K562 (cell line): ENCODE measurements around the gene FAM78A. TPM values are rescaled to one million over a fixed set of nuclear protein-coding genes. Genes with fewer than 3 reads are reported as not detected.

Experiments
- ATAC-seq: fragments of 200-7000 bp; cut with Tn5 transposase; 3 replicates; pipeline ENCODE4 v1.9.1; 2020; ENCODE audit warnings: moderate library complexity
- BruUV-seq: library from RNA; stranded (reverse); fragments of 400-500 nt; replicated peaks from 2 replicates; lab custom pipeline; 2021; lab: Mats Ljungman, UMichigan
- CTCF ChIA-PET: fragments of 300-600 bp; formaldehyde crosslinking; extraction: SDS; loops from one replicate; lab custom pipeline; 2021; ENCODE audit warnings: low intra/inter-chr PET ratio; lab: Yijun Ruan, JAX
- POLR2A ChIA-PET: fragments of 300-600, 350-650 bp; sonication (Branson Sonifier 250); formaldehyde crosslinking; extraction: SDS; loops from one replicate; lab custom pipeline; 2021; ENCODE audit warnings: antibody characterized with exemption, inconsistent platforms; lab: Yijun Ruan, JAX
- DNase-seq, 4 experiments: peaks; one replicate each; pipeline versions ENCODE4 v3.0.0 to v3.0.0-alpha.2; 2011 to 2018; ENCODE audit warnings: low spot score in 3 of 4, mixed read lengths in 3 of 4; ENCODE audit errors: extremely low read depth in 1 of 4
- FAIRE-seq: peaks from 2 replicates; lab custom pipeline; 2011; peaks lifted over from hg19 to GRCh38; lab: Jason Lieb, UNC
- H2AFZ ChIP-seq: 2 replicates; pipeline ENCODE4 v1.6.0; 2011; ENCODE audit warnings: low read depth, low read length, control low read depth, inconsistent platforms
- H3K27ac ChIP-seq: fragments of 200-600 bp; 3 replicates; pipeline ENCODE4 v1.8.0; 2011; ENCODE audit warnings: low read depth, mild to moderate bottlenecking, control low read depth, inconsistent platforms, low read length, moderate library complexity, mixed read lengths; ENCODE audit errors: extremely low read depth
- H3K27me3 ChIP-seq, 2 experiments: fragments of 300-600 bp in 1 of 2; 2 replicates in 1 of 2; 3 replicates in 1 of 2; pipeline versions ENCODE4 v1.6.0 to v1.8.0; 2011; ENCODE audit warnings: inconsistent platforms in 2 of 2, low read length in 2 of 2, mild to moderate bottlenecking in 1 of 2, mixed read lengths in 1 of 2, moderate library complexity in 1 of 2; ENCODE audit not compliant: control insufficient read depth in 2 of 2, insufficient read depth in 2 of 2
- H3K36me3 ChIP-seq: fragments of 300-600 bp; 3 replicates; pipeline ENCODE4 v1.8.0; 2011; ENCODE audit warnings: mild to moderate bottlenecking, low read length, inconsistent platforms; ENCODE audit not compliant: control insufficient read depth, insufficient read depth
- H3K4me1 ChIP-seq, 2 experiments: fragments of 200-600 bp in 1 of 2; replicated peaks in 1 of 2; 2 replicates in 1 of 2; 3 replicates in 1 of 2; pipeline versions ENCODE4 v1.5.1 to v1.8.0; 2011; ENCODE audit warnings: inconsistent platforms in 2 of 2, low read length in 2 of 2, mild to moderate bottlenecking in 1 of 2, mixed read lengths in 1 of 2, moderate library complexity in 1 of 2; ENCODE audit not compliant: control insufficient read depth in 2 of 2, insufficient read depth in 2 of 2
- H3K4me2 ChIP-seq: 2 replicates; pipeline ENCODE4 v1.6.1; 2011; ENCODE audit warnings: low read length, control low read depth, inconsistent platforms, mixed read lengths; ENCODE audit not compliant: insufficient read depth
- H3K4me3 ChIP-seq: fragments of 200-600 bp; sonication (generic), shearing (Covaris generic); 2 replicates; pipeline ENCODE4 v1.5.1; 2016; ENCODE audit warnings: control low read depth, inconsistent platforms
- H3K79me2 ChIP-seq: fragments of 200-600 bp; 3 replicates; pipeline ENCODE4 v1.8.0; 2011; ENCODE audit warnings: low read length, inconsistent platforms; ENCODE audit not compliant: control insufficient read depth, insufficient read depth
- H3K9ac ChIP-seq, 2 experiments: 2 replicates each; pipeline versions ENCODE4 v1.6.0 to v1.6.1; 2011; ENCODE audit warnings: low read depth in 2 of 2, low read length in 2 of 2, control low read depth in 1 of 2, inconsistent platforms in 1 of 2, mild to moderate bottlenecking in 1 of 2, mixed read lengths in 1 of 2; ENCODE audit not compliant: insufficient read depth in 1 of 2
- H3K9me1 ChIP-seq: one replicate; pipeline ENCODE4 v1.6.0; 2011; ENCODE audit warnings: inconsistent platforms, mild to moderate bottlenecking, low read length, moderate library complexity; ENCODE audit not compliant: control insufficient read depth, insufficient read depth
- H3K9me3 ChIP-seq: replicated peaks from 2 replicates; pipeline ENCODE4 v1.5.1; 2011; ENCODE audit warnings: low read depth, low read length, inconsistent platforms; ENCODE audit not compliant: control insufficient read depth, insufficient read depth
- H4K20me1 ChIP-seq: replicated peaks from 2 replicates; pipeline ENCODE4 v1.6.1; 2011; ENCODE audit warnings: low read length, inconsistent platforms, mixed read lengths; ENCODE audit not compliant: control insufficient read depth, insufficient read depth
- ATF3 ChIP-seq, 2 experiments: fragments of 450-650 bp in 1 of 2; sonication (generic) in 1 of 2; formaldehyde crosslinking in 1 of 2; IDR thresholded peaks in 1 of 2; conservative IDR thresholded peaks in 1 of 2; 2 replicates each; pipeline versions ENCODE4 v1.6.1 to v1.8.1; 2016 to 2023; ENCODE audit warnings: mild to moderate bottlenecking in 2 of 2, moderate library complexity in 2 of 2, inconsistent platforms in 1 of 2, missing genetic modification reagents in 1 of 2
- HES1 ChIP-seq: fragments of 450-650 bp; IDR thresholded peaks from 2 replicates; pipeline ENCODE4 v1.6.1; 2016; ENCODE audit warnings: low read depth, mild to moderate bottlenecking, moderate library complexity
- HNRNPLL ChIP-seq: fragments of 200-400 bp; formaldehyde crosslinking; IDR thresholded peaks from 2 replicates; pipeline ENCODE4 v1.6.1; 2017; ENCODE audit warnings: low read length, low read depth, mild to moderate bottlenecking; ENCODE audit not compliant: poor library complexity, severe bottlenecking
- L3MBTL2 ChIP-seq: fragments of 450-650 bp; IDR thresholded peaks from 2 replicates; pipeline ENCODE4 v1.6.1; 2016; ENCODE audit warnings: mild to moderate bottlenecking, moderate library complexity
- PRDM10 ChIP-seq: fragments of 450-650 bp; IDR thresholded peaks from 2 replicates; pipeline ENCODE4 v1.6.1; 2018; ENCODE audit not compliant: partially characterized antibody
- SLC30A9 ChIP-seq: fragments of 250-450 bp; sonication (Bioruptor Pico); IDR thresholded peaks from 2 replicates; pipeline ENCODE4 v1.8.0; 2022; ENCODE audit warnings: mild to moderate bottlenecking, moderate library complexity
- ZNF124 ChIP-seq: sonication (generic); formaldehyde crosslinking; IDR thresholded peaks from 2 replicates; pipeline ENCODE4 v1.8.1; 2022; ENCODE audit warnings: missing genetic modification reagents
- ZNF263 ChIP-seq: sonication (generic); formaldehyde crosslinking; IDR thresholded peaks from 2 replicates; pipeline ENCODE4 v1.8.0; 2022; ENCODE audit warnings: mild to moderate bottlenecking, missing genetic modification reagents, borderline replicate concordance
- WGBS: fragments of 100-300 bp; shearing (Covaris generic); methylation state at CpG from one replicate; pipeline ENCODE4 v1.1.6; 2016; ENCODE audit warnings: low coverage, mixed read lengths; ENCODE audit not compliant: insufficient coverage; ENCODE audit errors: missing lambda C conversion rate; 5-methylcytosine and 5-hydroxymethylcytosine counted together
- in situ Hi-C: fragments of 300-500 bp; cut with MboI; formaldehyde crosslinking; loops from 4 replicates; pipeline ENCODE4 v1.15.0; 2018; ENCODE audit warnings: inconsistent platforms, mixed read lengths
- intact Hi-C: fragments of 100-400 bp; cut with micrococcal nuclease; formaldehyde crosslinking; loops from 2 replicates; pipeline ENCODE4 v1.14.2; 2022
- polyA plus RNA-seq, 8 experiments: library from polyadenylated mRNA; depleted of rRNA in 4 of 8; stranded (reverse) in 5 of 8; unstranded in 3 of 8; fragments of >200 nt; fragmentation: Nextera tagmentation in 2 of 8; fragmentation: Illumina TruSeq in 1 of 8; extraction: Ambion mirVana in 2 of 8; extraction: Trizol in 1 of 8; gene quantifications; 2 replicates each; pipeline versions ENCODE4 v1.2.1 to v1.2.3, GENCODE V29; 2011 to 2014; ENCODE audit warnings: inconsistent platforms in 1 of 8, missing spikeins in 1 of 8
- total RNA-seq, 7 experiments: library from RNA; depleted of rRNA in 6 of 7; stranded (reverse); fragments of >200 nt in 6 of 7; fragmentation: Illumina TruSeq in 2 of 7; extraction: Trizol in 2 of 7; gene quantifications; 2 replicates each; pipeline versions ENCODE4 v1.2.1 to v1.2.3, GENCODE V29; 2011 to 2021; ENCODE audit warnings: low replicate concordance in 1 of 7

Gene FAM78A
- total and polyA plus RNA-seq, 9 of the 15 experiments (the other 6 are each of a cell fraction or from before 2014, with no cell fraction given) = 0.56 to 103 (median 55.2) TPM

- peaks cover 0 to 40% of the 10 kb centered on the region in 2 experiments; a peak in 4 of 5 replicates for H3K4me1 ChIP-seq
- CTCF ChIA-PET = no interaction called here
- peak; percentile 81 for FAIRE-seq
- H3K9me1 ChIP-seq = no peaks in the 10 kb centered on the region
- in situ Hi-C loops = no loop called here
- no peaks in the 10 kb centered on the region for H3K79me2 ChIP-seq
- intact Hi-C loops = no loop called here
- no peaks in the 10 kb centered on the region for H3K27me3 ChIP-seq
- no peaks in the 10 kb centered on the region for H3K9me3 ChIP-seq
- POLR2A ChIA-PET = interaction anchor here (0.5 to 1.7 kb wide), 7 partner anchors 9 to 251 kb away, joined by 3 to 14 read pairs (median 3); no protein-coding TSS in a partner anchor
- H4K20me1 ChIP-seq = no peaks in the 10 kb centered on the region
- no TSS peak for BruUV-seq
- peak; percentile 97 for ATAC-seq
- peak within 1 kb of the TSS; percentile 93 for H2AFZ ChIP-seq
- H3K36me3 ChIP-seq = no peaks in the 10 kb centered on the region
- peak within 1 kb of the TSS; percentile 37 to 90; a peak in 3 of 4 replicates for H3K9ac ChIP-seq
- H3K4me3 ChIP-seq = no peak within 1 kb of the TSS
- DNase-seq = peak; percentile 52 to 75 (median 58)
- WGBS = 28% methylated on average over 20 of the region's 28 CpGs
- peak within 1 kb of the TSS; percentile 28 for H3K4me2 ChIP-seq
- no peak within 1 kb of the TSS; the same call in 2 of the 3 replicates for H3K27ac ChIP-seq
- TF ChIP-seq ZNF124 (CRISPR knock-in tag) = no peak
- peak; percentile 48; the same call in 1 of the 2 replicates for TF ChIP-seq L3MBTL2
- TF ChIP-seq HES1 = no peak
- TF ChIP-seq HNRNPLL = no peak
- TF ChIP-seq ZNF263 (CRISPR knock-in tag) = no peak
- TF ChIP-seq PRDM10 = peak; percentile 54
- TF ChIP-seq ATF3 (IDR thresholded peaks at IDR 0.05) = peak; percentile 60
- no peak for TF ChIP-seq ATF3 (CRISPR knock-in tag; conservative IDR thresholded peaks at IDR 0.05)
- no peak for TF ChIP-seq SLC30A9 (CRISPR knock-in tag)
Measured at GRCh38 chr9:131289301-131290035, 13.2 kb upstream of the FAM78A start, which contains the start of gene PLPP7. Gene PLPP7, plus strand, starts transcription at chr9:131289723. Its CDS starts 275 bp downstream, at chr9:131289998.
